HG02870 (cell line): ENCODE data around the gene RHOA.
"Not testable (repeated sequence)": the region's sequence is repeated elsewhere in the genome, so short reads cannot be mapped to it uniquely, and the experiment has no call there.

ENCODE experiments used
- ATAC-seq: cut with Tn5 transposase; IDR thresholded peaks from one replicate; pipeline ENCODE4 v1.9.1; 2021; ENCODE audit warnings: mild to moderate bottlenecking, moderate library complexity; ENCODE audit not compliant: unreplicated experiment

Gene RHOA

GRCh38 chr3:49333091-49333490 lies 78.7 kb downstream of the RHOA start:
- no peak for ATAC-seq

GRCh38 chr3:49329186-49329585 lies 82.6 kb downstream of the RHOA start:
- ATAC-seq, result no peak

- not testable (repeated sequence) for ATAC-seq
Measured at GRCh38 chr3:49328350-49328749, 83.4 kb downstream of the RHOA start.

- ATAC-seq, result no peak
Measured at GRCh38 chr3:49327485-49327884, 84.3 kb downstream of the RHOA start.

GRCh38 chr3:49324768-49325167 lies 87.0 kb downstream of the RHOA start:
- no peak for ATAC-seq

GRCh38 chr3:49316696-49317457 lies 94.9 kb downstream of the RHOA start:
- no peak for ATAC-seq

- no peak for ATAC-seq
Measured at GRCh38 chr3:49313896-49314688, 97.7 kb downstream of the RHOA start.

GRCh38 chr3:49311283-49311682 lies 100.5 kb downstream of the RHOA start:
- ATAC-seq, result no peak

GRCh38 chr3:49310677-49311076 lies 101.1 kb downstream of the RHOA start:
- ATAC-seq, result no peak
